Keratinocyte (primary cell): ENCODE results near the gene C1orf146.
"Not testable (repeated sequence)": the region's sequence is repeated elsewhere in the genome, so short reads cannot be mapped to it uniquely, and the experiment has no call there.

ENCODE experiments used
- CTCF ChIP-seq, 3 experiments: IDR thresholded peaks in 1 of 3; conservative IDR thresholded peaks in 1 of 3; optimal IDR thresholded peaks in 1 of 3; 2 replicates in 2 of 3; 3 replicates in 1 of 3; pipeline versions ENCODE3 to v1.5.1; 2011; ENCODE audit warnings: low read length in 3 of 3, mild to moderate bottlenecking in 3 of 3, moderate library complexity in 2 of 3, control low read depth in 1 of 3, inconsistent platforms in 1 of 3; ENCODE audit not compliant: insufficient read depth in 2 of 3; ENCODE audit errors: extremely low read depth in 1 of 3
- EZH2 ChIP-seq: IDR thresholded peaks from one replicate; pipeline ENCODE4 v1.6.1; 2012; ENCODE audit warnings: inconsistent platforms, mild to moderate bottlenecking, low read length, moderate library complexity

DNA sequence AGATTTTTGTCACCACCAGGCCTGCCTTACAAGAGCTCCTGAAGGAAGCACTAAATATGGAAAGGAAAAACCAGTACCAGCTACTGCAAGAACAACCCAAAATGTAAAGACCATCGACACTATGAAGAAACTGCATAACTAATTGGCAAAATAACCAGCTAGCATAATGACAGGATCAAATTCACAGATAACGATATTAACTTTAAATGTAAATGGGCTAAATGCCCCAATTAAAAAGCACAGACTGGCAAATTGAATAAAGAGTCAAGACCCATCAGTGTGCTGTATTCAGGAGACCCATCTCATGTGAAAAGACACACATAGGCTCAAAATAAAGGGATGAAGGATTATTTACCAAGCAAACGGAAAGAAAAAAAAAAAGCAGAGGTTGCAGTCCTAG, 37.0 kb downstream of the C1orf146 start:
- TF ChIP-seq EZH2; CTCF (optimal IDR thresholded peaks at IDR 0.05 in 1 of 3, IDR thresholded peaks at IDR 0.05 in 1 of 3, conservative IDR thresholded peaks at IDR 0.05 in 1 of 3; ENCODE audit: extremely low read depth in 1 of 3, insufficient read depth in 2 of 3, low read length in 3 of 3): not testable (repeated sequence)
